Neural progenitor cell (in vitro differentiated cells): ENCODE measurements around the gene DPYD. TPM values are rescaled to one million over a fixed set of nuclear protein-coding genes. Genes with fewer than 3 reads are reported as not detected.
A peak's percentile ranks its signal among the peaks of the same experiment; 100 is the strongest.

Experiments
- DNase-seq: peaks from one replicate; pipeline ENCODE4 v3.0.0-alpha.2; 2016; ENCODE audit warnings: low spot score
- H2AFZ ChIP-seq: fragments of 200-600 bp; sonication (generic); replicated peaks from 2 replicates; pipeline ENCODE4 v1.6.1; 2016; ENCODE audit warnings: antibody characterized with exemption
- H3F3A ChIP-seq: fragments of 200-600 bp; sonication (generic); 2 replicates; pipeline ENCODE4 v1.6.1; 2016; ENCODE audit warnings: antibody characterized with exemption, low read depth
- H3K27ac ChIP-seq: fragments of 200-600 bp; sonication (generic); 2 replicates; pipeline ENCODE4 v1.5.1; 2016; ENCODE audit warnings: mild to moderate bottlenecking
- H3K27me3 ChIP-seq: fragments of 200-600 bp; sonication (generic); 2 replicates; pipeline ENCODE4 v1.6.1; 2016; ENCODE audit warnings: mild to moderate bottlenecking, moderate library complexity
- H3K36me3 ChIP-seq: fragments of 200-600 bp; sonication (generic); 2 replicates; pipeline ENCODE4 v1.5.1; 2016
- H3K4me1 ChIP-seq: fragments of 200-600 bp; sonication (generic); 2 replicates; pipeline ENCODE4 v1.6.1; 2016; ENCODE audit warnings: mixed run types
- H3K4me2 ChIP-seq: fragments of 200-600 bp; sonication (generic); 2 replicates; pipeline ENCODE4 v1.6.1; 2016
- H3K4me3 ChIP-seq: fragments of 200-600 bp; sonication (generic); 2 replicates; pipeline ENCODE4 v1.5.1; 2016
- H3K79me2 ChIP-seq: fragments of 200-600 bp; sonication (generic); 2 replicates; pipeline ENCODE4 v1.6.1; 2016; ENCODE audit warnings: low read depth
- H3K9ac ChIP-seq: fragments of 200-600 bp; sonication (generic); 2 replicates; pipeline ENCODE4 v1.6.1; 2016
- H3K9me3 ChIP-seq: fragments of 200-600 bp; sonication (generic); 2 replicates; pipeline ENCODE4 v1.5.1; 2016; ENCODE audit warnings: low read depth
- H4K20me1 ChIP-seq: fragments of 200-600 bp; sonication (generic); 2 replicates; pipeline ENCODE4 v1.6.1; 2016; ENCODE audit warnings: low read depth
- H3K27ac Mint-ChIP-seq: 3 replicates; pipeline ENCODE4 v1.8.0; 2021; ENCODE audit warnings: mixed read lengths
- H3K27me3 Mint-ChIP-seq: 2 replicates; pipeline ENCODE4 v1.8.0; 2022; ENCODE audit warnings: low read depth, mild to moderate bottlenecking, inconsistent platforms, moderate library complexity, mixed read lengths; ENCODE audit not compliant: insufficient read depth
- H3K36me3 Mint-ChIP-seq: 3 replicates; pipeline ENCODE4 v1.8.0; 2021; ENCODE audit warnings: mixed read lengths
- H3K4me1 Mint-ChIP-seq: 3 replicates; pipeline ENCODE4 v1.8.0; 2021; ENCODE audit warnings: mixed read lengths
- H3K4me3 Mint-ChIP-seq: 3 replicates; pipeline ENCODE4 v1.8.0; 2021; ENCODE audit warnings: mild to moderate bottlenecking, moderate library complexity, mixed read lengths
- H3K9me3 Mint-ChIP-seq: 3 replicates; pipeline ENCODE4 v1.8.0; 2020; ENCODE audit warnings: mixed read lengths
- CTCF ChIP-seq: fragments of 200-600 bp; sonication (generic); IDR thresholded peaks from 2 replicates; pipeline ENCODE4 v1.5.1; 2017; ENCODE audit warnings: antibody characterized with exemption, mild to moderate bottlenecking
- EZH2 ChIP-seq: fragments of 200-600 bp; sonication (generic); IDR thresholded peaks from 2 replicates; pipeline ENCODE4 v1.6.1; 2017; ENCODE audit warnings: antibody characterized with exemption, mild to moderate bottlenecking, moderate library complexity
- EZH2phosphoT487 ChIP-seq: fragments of 200-600 bp; sonication (generic); IDR thresholded peaks from 2 replicates; pipeline ENCODE4 v1.6.1; 2017; ENCODE audit warnings: antibody characterized with exemption
- total RNA-seq: library from RNA; depleted of rRNA; stranded (reverse); fragments of >200 nt; gene quantifications from 2 replicates; pipeline ENCODE4 v1.2.3, GENCODE V29; 2015; ENCODE audit warnings: low replicate concordance

The DPYD gene
- total RNA-seq, 1 donor from 2014 or later, result 0.43 TPM

- Histone ChIP-seq H3K27ac (no peak overlapping the region), H2AFZ (peak overlapping the region; percentile 69), H3K4me2 (no peak overlapping the region), H3K4me1 (no peaks in the 10 kb centered on the region), H4K20me1 (no peaks in the 10 kb centered on the region), H3K79me2 (no peaks in the 10 kb centered on the region), H3K9ac (no peak overlapping the region), H3K27me3 (no peaks in the 10 kb centered on the region), H3K36me3 (no peaks in the 10 kb centered on the region), H3K9me3 (peaks cover 7% of the 10 kb centered on the region), H3K4me3 (no peak overlapping the region), H3F3A (no peaks in the 10 kb centered on the region)
- no peak overlapping the region for H3K27ac Mint-ChIP-seq
- TF ChIP-seq EZH2phosphoT487, result no peak
- no peak for TF ChIP-seq CTCF
- no peak for TF ChIP-seq EZH2
- no peaks in the 10 kb centered on the region for H3K4me1 Mint-ChIP-seq
- no peak for DNase-seq
- peaks cover 5% of the 10 kb centered on the region for H3K27me3 Mint-ChIP-seq
- peaks cover 25% of the 10 kb centered on the region for H3K9me3 Mint-ChIP-seq
- no peak overlapping the region for H3K4me3 Mint-ChIP-seq
- no peaks in the 10 kb centered on the region for H3K36me3 Mint-ChIP-seq
Observed at GRCh38 chr1:97061604-97062003, 859.2 kb downstream of the DPYD start.

GRCh38 chr1:97056386-97056785, 864.4 kb downstream of the DPYD start:
- Mint-ChIP-seq H3K36me3 (peaks cover 8% of the 10 kb centered on the region), H3K4me1 (peaks cover 12% of the 10 kb centered on the region), H3K9me3 (peaks cover 41% of the 10 kb centered on the region), H3K27me3 (peaks cover 3% of the 10 kb centered on the region), H3K27ac (no peak overlapping the region), H3K4me3 (no peak overlapping the region)
- peaks cover 13% of the 10 kb centered on the region for H3K9me3 ChIP-seq
- no peaks in the 10 kb centered on the region for H3K36me3 ChIP-seq
- TF ChIP-seq CTCF (no peak), EZH2phosphoT487 (no peak), EZH2 (no peak)
- no peak overlapping the region for H3K4me3 ChIP-seq
- H4K20me1 ChIP-seq, result no peaks in the 10 kb centered on the region
- H2AFZ ChIP-seq, result no peak overlapping the region
- H3K4me1 ChIP-seq, result peaks cover 18% of the 10 kb centered on the region
- no peak for DNase-seq
- no peak overlapping the region for H3K9ac ChIP-seq
- H3K27me3 ChIP-seq, result no peaks in the 10 kb centered on the region
- peaks cover 6% of the 10 kb centered on the region for H3F3A ChIP-seq
- H3K79me2 ChIP-seq, result no peaks in the 10 kb centered on the region
- H3K27ac ChIP-seq, result no peak overlapping the region
- H3K4me2 ChIP-seq, result no peak overlapping the region

GRCh38 chr1:97053268-97053667, 867.6 kb downstream of the DPYD start:
- no peak overlapping the region for H3K27ac ChIP-seq
- H3K4me2 ChIP-seq, result peak overlapping the region; percentile 63
- H3K9me3 Mint-ChIP-seq, result peaks cover 29% of the 10 kb centered on the region
- peaks cover 13% of the 10 kb centered on the region for H3K9me3 ChIP-seq
- peaks cover 12% of the 10 kb centered on the region for H3K4me1 Mint-ChIP-seq
- no peaks in the 10 kb centered on the region for H3K27me3 ChIP-seq
- peaks cover 8% of the 10 kb centered on the region for H3K36me3 Mint-ChIP-seq
- no peaks in the 10 kb centered on the region for H3K36me3 ChIP-seq
- H3K4me1 ChIP-seq, result peaks cover 25% of the 10 kb centered on the region
- H3K4me3 ChIP-seq, result no peak overlapping the region
- no peak for DNase-seq
- no peaks in the 10 kb centered on the region for H4K20me1 ChIP-seq
- H3F3A ChIP-seq, result peaks cover 6% of the 10 kb centered on the region
- H3K79me2 ChIP-seq, result no peaks in the 10 kb centered on the region
- no peak overlapping the region for H3K4me3 Mint-ChIP-seq
- peak overlapping the region; percentile 15 for H3K27ac Mint-ChIP-seq
- no peak overlapping the region for H3K9ac ChIP-seq
- H3K27me3 Mint-ChIP-seq, result no peaks in the 10 kb centered on the region
- no peak overlapping the region for H2AFZ ChIP-seq
- TF ChIP-seq EZH2, result no peak
- no peak for TF ChIP-seq EZH2phosphoT487

- Mint-ChIP-seq H3K4me1 (peaks cover 12% of the 10 kb centered on the region), H3K9me3 (peaks cover 18% of the 10 kb centered on the region), H3K27ac (no peak overlapping the region), H3K36me3 (peaks cover 8% of the 10 kb centered on the region), H3K4me3 (no peak overlapping the region), H3K27me3 (no peaks in the 10 kb centered on the region)
- Histone ChIP-seq H3K4me3 (no peak overlapping the region), H3K9ac (no peak overlapping the region), H3K4me1 (peaks cover 25% of the 10 kb centered on the region), H3F3A (peaks cover 6% of the 10 kb centered on the region), H3K79me2 (no peaks in the 10 kb centered on the region), H3K27me3 (no peaks in the 10 kb centered on the region), H4K20me1 (no peaks in the 10 kb centered on the region), H3K9me3 (peaks cover 7% of the 10 kb centered on the region), H3K36me3 (no peaks in the 10 kb centered on the region), H3K27ac (no peak overlapping the region), H3K4me2 (no peak overlapping the region), H2AFZ (no peak overlapping the region)
- DNase-seq, result no peak
- TF ChIP-seq EZH2phosphoT487 (no peak), EZH2 (no peak), CTCF (no peak)
Observed at GRCh38 chr1:97051823-97052222, 869.0 kb downstream of the DPYD start.
